ENCODE measurements around the gene RGS1.

Gene RGS1

DNA sequence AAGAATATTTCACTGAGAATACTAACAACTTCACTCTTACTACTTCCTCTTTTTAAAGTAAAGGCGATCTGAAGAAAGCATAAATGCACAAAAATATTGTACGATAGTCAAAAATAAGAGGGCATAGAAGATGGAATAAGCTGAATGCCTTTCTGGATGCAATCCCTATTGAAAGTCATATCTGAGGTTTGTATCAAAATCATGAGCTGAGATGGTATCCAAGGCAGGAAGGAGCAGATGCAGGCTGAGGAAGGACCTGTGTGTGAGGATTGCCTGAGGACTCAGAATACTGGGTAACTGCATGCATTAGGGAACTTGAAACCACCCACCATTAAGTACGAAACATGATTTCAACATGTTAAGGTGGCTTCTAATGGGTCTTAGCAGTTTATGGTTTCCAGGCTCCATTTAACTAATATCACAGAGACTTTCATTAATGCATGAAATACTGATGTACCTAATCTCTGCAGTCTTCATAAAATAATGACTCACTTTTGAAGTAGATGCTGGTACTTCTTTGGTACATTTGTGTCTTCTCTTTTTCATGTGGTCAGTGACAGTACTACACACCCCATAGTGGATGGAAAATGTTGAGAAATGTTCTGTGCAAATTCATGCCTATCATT is 29.6 kb upstream of the RGS1 start:
- DNase-seq (ENCODE audit: insufficient read length, low spot score) (no peak), FAIRE-seq (peak; percentile 82)
- no peak for TF ChIP-seq POLR2A (IDR thresholded peaks at IDR 0.05; ENCODE audit: low read depth, low read length)

DNA sequence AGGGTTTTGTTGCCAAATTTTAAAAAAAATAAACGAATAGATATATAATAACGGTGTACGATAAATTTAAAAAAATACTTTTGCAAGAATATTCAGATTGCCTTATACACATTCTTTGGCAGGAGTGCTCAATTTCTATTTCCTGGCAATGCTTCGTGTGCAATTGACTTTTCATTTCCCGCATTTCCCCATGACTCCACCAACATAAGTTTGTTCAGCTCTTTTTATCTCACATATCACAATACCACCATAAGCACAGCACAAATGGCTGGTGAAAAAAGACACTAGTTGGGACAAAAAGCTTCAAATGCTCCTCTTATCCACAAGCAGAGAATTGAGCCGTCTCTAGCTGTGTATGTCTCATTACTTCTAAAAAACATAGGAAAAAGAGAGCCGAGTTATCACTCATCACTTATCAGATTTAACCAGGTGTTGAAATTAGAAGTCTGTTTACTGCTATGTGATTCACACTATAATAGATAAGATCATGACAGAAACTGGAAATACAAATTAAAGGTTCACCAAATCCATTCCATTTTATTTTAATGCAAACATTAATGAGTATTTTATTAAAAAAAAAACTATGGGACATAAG is 28.9 kb upstream of the RGS1 start:
- FAIRE-seq, result no peak
- TF ChIP-seq POLR2A (IDR thresholded peaks at IDR 0.05; ENCODE audit: low read depth, low read length), result no peak
- DNase-seq (ENCODE audit: insufficient read length, low spot score), result no peak

DNA sequence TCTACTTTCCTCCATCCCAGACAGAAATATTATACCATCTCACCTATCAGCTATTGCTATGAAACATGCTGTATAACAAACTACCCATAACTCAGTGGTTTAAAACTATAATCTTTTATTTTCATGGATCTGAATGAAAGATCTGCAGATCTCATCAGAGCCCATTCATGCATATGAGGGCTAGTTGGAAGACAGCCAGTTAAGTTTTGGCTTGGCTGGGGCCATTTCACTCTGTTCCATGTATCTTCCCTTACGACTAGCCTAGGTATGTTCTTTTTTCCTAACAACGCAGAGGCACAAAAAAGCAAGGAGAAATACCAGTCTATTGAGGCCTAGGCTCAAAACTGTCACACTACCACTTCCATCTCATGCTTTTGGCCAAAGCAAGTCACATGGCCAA is 28.1 kb upstream of the RGS1 start:
- TF ChIP-seq POLR2A (IDR thresholded peaks at IDR 0.05; ENCODE audit: low read depth, low read length), result no peak
- DNase-seq (ENCODE audit: insufficient read length, low spot score), result no peak
- no peak for FAIRE-seq

DNA sequence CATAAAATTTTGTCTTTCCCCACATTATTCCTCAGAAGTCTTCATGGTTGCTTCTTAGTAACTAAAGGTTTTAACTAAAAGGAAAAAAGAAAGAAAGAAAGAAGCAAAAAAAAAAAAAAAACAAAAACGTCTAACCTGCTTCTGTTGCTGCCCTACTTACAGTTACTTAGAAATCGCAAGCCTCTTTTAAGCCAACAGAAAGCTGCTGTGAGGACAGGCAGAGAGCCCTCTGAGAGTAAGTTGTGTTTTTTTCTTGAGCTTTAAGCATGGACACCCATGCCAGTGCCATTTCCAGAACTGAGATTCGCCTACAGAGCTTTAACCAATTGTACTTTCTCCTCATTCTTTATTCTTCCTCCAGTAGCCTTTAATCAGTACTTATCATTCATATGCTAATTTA is 25.6 kb upstream of the RGS1 start:
- FAIRE-seq (no peak), DNase-seq (ENCODE audit: insufficient read length, low spot score) (no peak)
- no peak for TF ChIP-seq POLR2A (IDR thresholded peaks at IDR 0.05; ENCODE audit: low read depth, low read length)

DNA sequence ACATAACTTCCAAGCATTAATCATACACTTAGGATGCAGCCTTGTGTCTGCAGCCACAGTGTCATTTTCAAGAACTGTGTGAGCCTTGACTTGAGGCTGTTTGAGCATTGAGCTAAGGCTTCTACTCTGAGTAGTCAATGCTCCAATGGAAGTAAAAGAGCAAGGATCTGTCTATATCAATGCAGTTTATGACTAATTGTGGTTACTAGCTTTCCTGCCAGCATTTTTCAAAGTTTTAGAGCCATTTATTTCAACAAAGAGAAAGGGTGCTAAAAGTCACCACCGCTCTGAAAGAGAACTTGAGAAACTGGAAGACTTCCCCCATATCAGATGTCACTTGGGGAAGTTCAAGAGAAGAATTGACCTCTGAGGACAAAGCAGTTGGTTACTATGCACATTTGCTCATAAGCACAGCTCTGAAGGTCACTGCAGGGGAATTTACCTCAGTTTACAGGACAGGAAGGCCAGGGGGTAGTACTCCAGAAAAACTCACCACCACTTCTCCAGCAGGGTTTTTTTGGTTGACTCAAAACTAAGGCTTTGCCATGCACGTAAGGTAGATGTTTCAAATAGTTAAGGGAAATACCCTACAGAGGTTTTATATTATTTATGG is 24.5 kb upstream of the RGS1 start:
- TF ChIP-seq POLR2A (IDR thresholded peaks at IDR 0.05; ENCODE audit: low read depth, low read length), result no peak
- DNase-seq (ENCODE audit: insufficient read length, low spot score), result peak; percentile 16
- FAIRE-seq, result peak; percentile 97

DNA sequence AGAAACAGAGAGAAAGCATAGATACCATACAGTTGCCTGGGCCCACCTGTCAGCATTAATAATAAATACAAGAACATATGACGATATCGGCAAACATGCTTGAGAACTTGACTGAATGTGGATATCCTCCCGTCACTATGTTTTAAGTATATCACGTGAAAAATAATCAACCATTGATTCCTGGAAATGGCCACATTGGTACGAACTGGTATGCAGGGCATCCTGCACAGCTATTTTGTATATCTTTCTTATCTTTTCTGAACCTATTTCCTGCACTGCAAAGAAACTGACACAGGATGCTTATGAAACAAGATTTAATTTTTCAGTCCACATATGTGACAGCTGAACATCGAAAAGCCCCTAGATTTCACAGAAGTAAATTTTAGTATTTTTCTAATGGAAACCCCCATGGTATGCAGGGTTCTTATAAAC is 22.8 kb upstream of the RGS1 start:
- no peak for TF ChIP-seq POLR2A (IDR thresholded peaks at IDR 0.05; ENCODE audit: low read depth, low read length)
- FAIRE-seq, result no peak
- DNase-seq (ENCODE audit: insufficient read length, low spot score), result no peak

DNA sequence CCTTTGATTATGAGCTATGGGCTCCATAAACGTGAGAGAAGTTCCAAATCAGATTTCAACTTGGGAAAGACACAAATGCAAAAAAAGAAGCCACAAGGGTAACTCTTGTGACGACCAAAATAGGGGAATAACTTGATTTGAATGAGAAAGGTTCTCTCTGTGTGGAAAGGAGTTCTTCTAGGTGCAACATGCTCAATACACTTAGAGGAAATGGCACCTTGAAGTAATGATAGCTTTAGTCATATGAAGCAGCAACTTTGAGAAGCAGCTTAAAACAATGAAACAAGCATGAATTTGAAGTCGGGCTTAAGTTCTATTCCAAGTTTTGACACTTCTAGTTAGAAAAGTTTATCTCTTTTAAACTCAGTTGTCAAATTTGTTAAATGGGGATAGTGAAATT is 21.8 kb upstream of the RGS1 start:
- FAIRE-seq (no peak), DNase-seq (ENCODE audit: insufficient read length, low spot score) (no peak)
- TF ChIP-seq POLR2A (IDR thresholded peaks at IDR 0.05; ENCODE audit: low read depth, low read length), result no peak

DNA sequence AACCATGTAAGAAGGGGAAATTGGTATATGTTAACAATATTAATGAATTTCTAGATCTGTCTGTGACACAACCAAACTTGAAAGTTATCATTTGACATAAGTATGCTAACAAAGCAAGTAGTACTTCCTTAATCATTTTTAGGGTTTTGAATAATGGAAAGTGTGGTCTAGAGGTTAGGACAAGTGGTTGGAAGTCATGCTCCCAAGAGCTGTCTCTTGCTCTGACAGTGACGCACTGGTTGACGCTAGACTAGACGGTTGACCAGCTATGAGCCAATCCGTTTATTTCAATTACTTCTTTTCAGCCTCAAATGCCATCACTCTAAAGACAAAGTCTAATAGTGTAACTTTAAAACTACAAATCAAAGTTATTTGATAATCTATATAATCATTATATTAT is 20.7 kb upstream of the RGS1 start:
- DNase-seq (ENCODE audit: insufficient read length, low spot score), result no peak
- FAIRE-seq, result no peak
- TF ChIP-seq POLR2A (IDR thresholded peaks at IDR 0.05; ENCODE audit: low read depth, low read length), result no peak

DNA sequence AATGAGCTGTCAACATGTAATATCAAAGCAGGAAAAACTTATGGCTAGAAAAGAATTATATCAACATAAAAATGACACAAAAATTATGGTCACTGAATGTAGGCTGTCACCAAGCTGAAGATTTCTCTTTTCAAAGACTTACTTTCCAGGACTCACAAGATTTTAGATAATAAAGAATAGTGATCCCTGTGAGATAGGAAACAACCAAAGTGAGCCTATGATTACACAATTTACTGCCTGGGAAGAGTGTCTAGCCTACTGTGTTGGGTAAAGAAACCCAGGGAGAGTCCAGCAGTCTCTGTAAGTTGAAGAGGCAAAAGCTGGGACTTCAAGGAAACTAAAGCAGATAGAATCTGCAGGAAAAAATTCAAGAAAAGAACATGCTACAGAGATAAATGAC is 20.2 kb upstream of the RGS1 start:
- DNase-seq (ENCODE audit: insufficient read length, low spot score), result no peak
- TF ChIP-seq POLR2A (IDR thresholded peaks at IDR 0.05; ENCODE audit: low read depth, low read length), result no peak
- no peak for FAIRE-seq

DNA sequence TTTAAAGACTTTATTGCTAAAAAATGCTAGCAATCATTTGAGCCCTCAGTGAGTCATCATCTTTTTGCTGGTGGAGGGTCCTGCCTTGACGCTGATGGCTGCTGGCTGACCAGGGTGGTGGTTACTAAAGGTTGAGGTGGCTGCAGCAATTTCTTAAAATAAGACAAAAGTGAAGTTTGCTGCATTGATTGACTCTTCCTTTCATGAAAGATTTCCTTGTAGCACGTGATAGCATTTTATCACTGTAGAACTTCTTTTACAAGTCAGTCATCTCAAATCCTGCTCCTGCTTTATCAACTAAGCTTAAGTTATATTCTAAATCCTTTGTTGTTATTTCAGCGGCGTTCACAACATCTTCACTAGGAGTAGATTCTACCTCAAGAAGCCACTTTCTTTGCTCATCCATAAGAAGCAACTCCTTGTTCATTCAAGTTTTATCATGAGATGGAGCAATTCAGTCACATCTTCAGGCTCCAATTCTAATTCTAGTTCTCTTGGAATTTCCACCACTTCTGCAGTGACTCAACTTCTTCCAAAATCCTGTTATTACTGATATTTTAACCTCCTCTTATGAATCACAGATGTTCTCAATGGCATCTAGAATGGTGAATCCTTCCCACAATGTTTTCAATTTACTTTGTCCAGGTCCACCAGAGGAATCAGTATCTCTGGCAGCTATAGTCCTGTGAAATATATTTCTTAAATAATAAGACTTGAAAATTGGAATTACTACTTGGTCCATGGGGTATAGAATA is 17.6 kb upstream of the RGS1 start:
- DNase-seq (ENCODE audit: insufficient read length, low spot score), result no peak
- no peak for TF ChIP-seq POLR2A (IDR thresholded peaks at IDR 0.05; ENCODE audit: low read depth, low read length)
- no peak for FAIRE-seq

DNA sequence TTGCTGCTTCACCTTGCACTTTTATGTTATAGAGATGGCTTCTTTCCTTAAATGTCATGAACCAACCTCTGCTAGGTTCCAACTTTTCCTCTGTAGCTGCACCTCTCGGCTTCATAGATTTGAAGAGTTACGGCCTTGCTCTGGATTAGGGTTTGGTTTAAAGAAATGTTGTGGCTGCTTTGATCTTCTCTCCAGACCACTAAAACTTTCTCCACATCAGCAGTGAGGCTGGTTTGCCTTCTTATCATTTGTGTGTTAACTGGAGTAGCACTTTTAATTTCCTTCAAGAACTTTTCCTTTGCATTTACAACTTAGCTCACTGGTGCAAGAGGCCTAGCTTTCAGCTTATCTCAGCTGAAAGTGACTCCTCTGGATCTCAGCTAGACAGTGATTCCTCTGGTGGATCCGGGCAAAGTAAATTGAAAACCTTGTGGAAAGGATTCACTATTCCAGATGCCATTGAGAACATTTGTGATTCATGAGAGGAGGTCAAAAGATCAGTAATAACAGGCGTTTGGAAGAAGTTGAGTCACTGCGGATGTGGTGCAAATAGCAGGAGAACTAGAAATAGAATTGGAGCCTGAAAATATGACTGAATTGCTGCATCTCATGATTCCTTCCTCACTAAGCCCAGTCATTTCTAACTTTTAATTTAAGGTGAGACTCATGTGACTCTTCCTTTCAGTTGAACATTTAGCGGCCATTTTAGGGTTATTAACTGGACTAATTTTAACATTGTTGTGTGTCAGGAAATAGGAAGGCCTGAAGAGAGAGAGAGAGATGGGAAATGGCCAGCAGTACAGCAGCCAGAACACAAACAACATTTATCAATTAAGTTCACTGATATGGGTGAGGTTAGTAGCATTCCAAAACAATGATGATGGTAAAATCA is 16.2 kb upstream of the RGS1 start:
- FAIRE-seq (peak; percentile 95), DNase-seq (ENCODE audit: insufficient read length, low spot score) (peak; percentile 15)
- TF ChIP-seq POLR2A (IDR thresholded peaks at IDR 0.05; ENCODE audit: low read depth, low read length), result no peak

DNA sequence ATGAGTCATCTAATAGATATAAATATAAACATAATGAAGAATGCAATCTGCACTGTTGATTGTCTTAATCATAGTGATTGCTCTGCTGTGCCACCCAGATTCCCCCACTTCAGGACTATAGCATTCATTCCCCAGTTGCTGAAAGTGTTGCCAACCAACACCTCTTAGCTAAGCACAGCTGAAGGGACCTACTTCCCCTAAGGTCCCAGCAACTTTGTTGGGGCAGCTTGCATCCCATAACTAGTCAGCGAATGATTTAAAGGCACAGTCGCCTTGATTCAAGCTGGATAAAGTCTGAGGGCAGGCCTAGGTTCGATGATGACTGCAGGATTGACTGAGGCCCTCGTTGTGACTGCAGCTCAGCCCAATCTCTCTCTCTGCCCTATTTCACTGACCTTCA is 14.3 kb upstream of the RGS1 start:
- no peak for FAIRE-seq
- TF ChIP-seq POLR2A (IDR thresholded peaks at IDR 0.05; ENCODE audit: low read depth, low read length), result no peak
- no peak for DNase-seq (ENCODE audit: insufficient read length, low spot score)

DNA sequence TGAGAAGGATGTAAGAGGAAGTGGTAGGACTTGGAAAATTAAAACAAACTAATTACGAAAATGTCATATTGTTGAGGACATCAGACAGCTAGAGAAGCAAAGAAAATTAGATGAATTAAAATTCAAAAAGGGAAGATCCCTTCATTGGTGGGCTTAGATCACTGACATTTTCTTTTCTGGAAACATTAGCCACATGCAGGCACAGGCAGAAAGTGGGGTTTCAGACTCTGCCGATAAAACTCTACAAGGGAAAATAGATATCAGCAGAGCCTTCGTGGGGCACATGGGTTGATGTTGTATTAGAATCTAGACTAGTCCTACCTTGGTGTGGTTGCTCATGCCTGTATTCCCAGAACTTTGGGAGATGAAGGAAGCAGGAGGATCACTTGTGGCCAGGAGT is 12.4 kb upstream of the RGS1 start:
- DNase-seq (ENCODE audit: insufficient read length, low spot score), result no peak
- FAIRE-seq, result no peak
- no peak for TF ChIP-seq POLR2A (IDR thresholded peaks at IDR 0.05; ENCODE audit: low read depth, low read length)

DNA sequence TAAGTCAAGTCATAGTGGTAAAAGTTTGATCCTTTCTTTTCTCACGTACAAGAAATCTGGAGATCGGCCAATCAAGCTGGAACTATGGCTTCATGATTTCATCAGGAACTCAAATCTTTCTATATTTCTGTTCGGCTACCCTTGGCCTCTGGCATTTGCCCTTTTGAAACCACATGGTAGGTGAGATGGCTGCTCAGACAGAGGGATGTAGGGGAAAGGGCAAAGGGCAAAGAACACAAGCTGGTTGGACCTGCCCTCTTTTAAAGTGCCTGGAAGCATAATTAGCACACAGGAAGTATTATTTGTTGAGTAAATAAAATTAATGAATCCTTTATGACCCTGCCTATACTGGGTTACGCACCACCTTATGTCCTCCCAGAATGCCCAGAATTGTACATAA is 11.5 kb upstream of the RGS1 start:
- FAIRE-seq (no peak), DNase-seq (ENCODE audit: insufficient read length, low spot score) (no peak)
- TF ChIP-seq POLR2A (IDR thresholded peaks at IDR 0.05; ENCODE audit: low read depth, low read length), result no peak

All from H54 (cell line).